D721Med (cell line): ENCODE results near the gene STPG4.

ENCODE experiments used
- DNase-seq: peaks from one replicate; pipeline ENCODE4 v3.0.0; 2011; ENCODE audit warnings: low spot score; ENCODE audit not compliant: insufficient read length
- FAIRE-seq: peaks from 2 replicates; lab custom pipeline; 2011; peaks lifted over from hg19 to GRCh38; lab: Jason Lieb, UNC
- TF ChIP-seq, protein P1 (sequence below): IDR thresholded peaks from 2 replicates; pipeline ENCODE4 v1.5.1; 2012; ENCODE audit warnings: mild to moderate bottlenecking, control low read depth; ENCODE audit not compliant: insufficient read depth; ENCODE audit errors: missing control alignments

Gene STPG4

DNA sequence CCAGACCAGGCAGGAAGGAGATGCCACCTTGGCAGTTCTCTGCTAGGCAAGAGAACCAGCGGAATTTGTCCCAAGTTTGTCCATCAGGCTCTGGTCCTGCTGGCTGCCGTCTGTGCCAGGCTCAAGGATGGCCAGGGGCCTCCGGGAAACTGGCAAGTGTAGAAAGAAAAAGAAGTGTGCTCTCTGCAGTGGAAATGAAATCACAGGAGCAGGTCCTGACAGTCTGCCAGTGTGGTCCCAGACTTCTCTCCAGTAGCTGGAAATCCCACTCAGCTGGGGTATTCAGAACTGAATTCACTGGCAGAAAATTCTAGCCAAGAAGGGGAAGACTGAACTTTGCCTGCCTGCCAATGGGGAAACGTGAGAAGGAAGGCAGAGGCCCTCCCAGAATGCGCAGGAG is 91.0 kb downstream of the STPG4 start:
- FAIRE-seq (no peak), DNase-seq (no peak)
- TF ChIP-seq, protein P1, sequence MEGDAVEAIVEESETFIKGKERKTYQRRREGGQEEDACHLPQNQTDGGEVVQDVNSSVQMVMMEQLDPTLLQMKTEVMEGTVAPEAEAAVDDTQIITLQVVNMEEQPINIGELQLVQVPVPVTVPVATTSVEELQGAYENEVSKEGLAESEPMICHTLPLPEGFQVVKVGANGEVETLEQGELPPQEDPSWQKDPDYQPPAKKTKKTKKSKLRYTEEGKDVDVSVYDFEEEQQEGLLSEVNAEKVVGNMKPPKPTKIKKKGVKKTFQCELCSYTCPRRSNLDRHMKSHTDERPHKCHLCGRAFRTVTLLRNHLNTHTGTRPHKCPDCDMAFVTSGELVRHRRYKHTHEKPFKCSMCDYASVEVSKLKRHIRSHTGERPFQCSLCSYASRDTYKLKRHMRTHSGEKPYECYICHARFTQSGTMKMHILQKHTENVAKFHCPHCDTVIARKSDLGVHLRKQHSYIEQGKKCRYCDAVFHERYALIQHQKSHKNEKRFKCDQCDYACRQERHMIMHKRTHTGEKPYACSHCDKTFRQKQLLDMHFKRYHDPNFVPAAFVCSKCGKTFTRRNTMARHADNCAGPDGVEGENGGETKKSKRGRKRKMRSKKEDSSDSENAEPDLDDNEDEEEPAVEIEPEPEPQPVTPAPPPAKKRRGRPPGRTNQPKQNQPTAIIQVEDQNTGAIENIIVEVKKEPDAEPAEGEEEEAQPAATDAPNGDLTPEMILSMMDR, result no peak

DNA sequence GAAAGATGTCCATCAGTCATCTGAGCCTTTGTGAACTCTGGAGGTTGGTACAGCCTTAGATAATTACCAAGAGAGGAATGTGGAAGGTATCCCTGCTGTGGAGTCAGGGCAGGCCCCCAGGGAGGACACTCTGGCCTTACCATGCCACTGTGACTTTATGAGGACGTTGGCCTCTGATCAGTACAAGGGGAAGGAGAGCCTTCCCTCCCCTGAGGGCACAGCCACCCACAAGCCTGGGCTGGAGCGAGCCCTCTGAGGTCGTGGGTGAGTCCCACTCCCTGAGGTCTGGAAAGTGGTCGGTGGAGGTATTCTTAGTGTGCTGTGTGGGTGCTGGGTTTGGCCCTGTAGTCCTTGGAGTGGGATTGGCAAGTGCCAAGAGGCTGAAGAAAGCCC is 91.6 kb downstream of the STPG4 start:
- FAIRE-seq (no peak), DNase-seq (no peak)
- TF ChIP-seq, protein P1, result no peak

DNA sequence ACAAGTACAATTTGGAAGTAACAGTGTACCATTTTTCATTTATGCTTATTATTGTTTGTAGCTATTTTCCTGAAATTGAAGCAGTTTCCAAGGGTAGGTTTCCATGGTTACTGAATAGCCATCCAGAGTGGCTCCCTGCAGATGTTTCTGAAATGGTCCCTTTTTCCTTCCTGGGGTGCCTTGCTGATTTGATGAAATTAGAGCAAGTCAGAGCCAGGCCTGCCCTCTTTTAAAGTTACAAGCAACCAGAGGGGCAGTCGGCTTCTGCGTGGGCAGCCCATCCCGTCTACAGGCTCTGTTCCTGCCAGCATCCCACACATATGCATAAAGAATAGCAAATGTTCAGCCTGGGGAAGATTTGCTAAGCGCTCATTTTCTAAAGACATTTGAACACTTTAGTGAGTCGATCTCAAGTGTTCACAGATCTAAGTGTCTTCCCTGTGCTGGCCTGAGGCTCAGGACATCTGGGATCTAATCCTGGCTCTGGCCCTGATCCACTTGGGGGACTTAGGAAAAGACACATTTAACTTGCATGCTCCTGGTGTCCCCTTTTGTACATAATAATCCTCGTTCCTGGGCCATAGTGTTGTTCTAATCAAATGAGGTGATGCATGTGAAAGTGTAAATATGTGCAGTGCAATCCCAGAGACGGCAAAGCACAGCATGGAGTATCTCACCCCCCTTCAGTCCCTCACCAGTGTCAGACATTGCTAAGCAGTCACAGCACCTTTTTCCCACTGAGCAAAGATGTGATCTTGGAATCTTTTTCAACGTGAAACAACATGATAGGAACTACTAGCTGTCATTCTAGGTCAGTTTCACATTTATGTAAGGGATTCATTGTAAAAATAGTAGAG is 92.2 kb downstream of the STPG4 start:
- DNase-seq (no peak), FAIRE-seq (no peak)
- TF ChIP-seq, protein P1, result no peak

DNA sequence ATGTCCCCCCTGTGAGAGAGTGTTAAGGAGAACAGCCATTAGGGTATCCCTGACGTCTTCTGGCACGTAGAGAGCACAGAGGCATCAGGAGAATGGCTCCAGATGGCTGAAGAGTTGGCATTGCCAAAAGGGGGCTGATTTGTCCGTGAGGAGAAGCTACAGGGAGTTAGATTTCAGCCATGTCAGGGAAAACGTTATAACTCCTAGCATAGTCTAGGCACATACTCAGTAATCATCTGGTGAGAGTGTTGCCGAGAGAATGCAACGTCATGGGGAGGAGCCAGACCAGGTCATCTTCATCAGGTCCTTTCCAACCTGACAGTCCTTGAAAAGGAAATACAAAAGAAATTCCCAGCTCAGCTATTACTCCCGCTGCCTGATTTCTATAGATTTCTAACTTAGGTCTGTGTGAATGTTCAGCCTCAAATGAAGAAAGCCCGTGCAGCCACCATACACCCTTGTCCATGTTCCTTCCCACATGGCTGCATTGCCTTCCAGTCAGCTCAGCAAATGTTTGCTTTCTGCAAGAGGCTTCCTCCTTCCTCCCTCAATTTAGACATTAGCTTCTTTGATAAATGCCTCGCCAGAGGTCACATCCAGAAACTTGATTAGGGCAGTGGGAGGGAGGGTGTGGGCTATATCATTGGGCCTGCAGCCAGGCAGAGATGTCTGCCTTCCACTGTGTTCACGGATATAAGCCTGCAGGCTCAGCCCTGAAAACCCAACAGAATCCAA is 93.0 kb downstream of the STPG4 start:
- DNase-seq, result no peak
- FAIRE-seq, result no peak
- TF ChIP-seq, protein P1, result no peak

DNA sequence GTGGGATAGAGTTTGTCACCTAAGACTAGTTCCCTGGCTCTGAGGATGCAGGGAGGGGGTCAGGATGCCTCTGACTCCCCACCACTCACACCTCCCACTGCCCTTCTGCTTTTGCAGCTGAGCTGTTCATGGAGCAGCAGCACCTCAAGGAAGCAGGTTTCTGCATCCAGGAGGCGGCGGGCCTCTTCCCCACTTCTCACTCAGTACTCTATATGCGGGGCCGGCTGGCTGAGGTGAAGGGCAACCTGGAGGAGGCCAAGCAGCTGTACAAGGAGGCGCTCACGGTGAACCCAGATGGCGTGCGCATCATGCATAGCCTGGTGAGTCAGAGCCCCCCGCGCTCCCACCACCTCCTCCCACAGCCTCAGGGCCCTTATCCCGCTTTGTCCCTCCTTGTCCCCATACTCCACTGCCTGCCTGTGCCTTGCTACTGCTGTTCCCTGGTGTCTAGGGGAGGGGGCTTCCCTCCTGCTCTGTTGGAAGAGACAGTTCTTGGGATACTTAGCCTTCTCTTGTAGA is 94.4 kb downstream of the STPG4 start:
- TF ChIP-seq, protein P1, result no peak
- no peak for FAIRE-seq
- no peak for DNase-seq

DNA sequence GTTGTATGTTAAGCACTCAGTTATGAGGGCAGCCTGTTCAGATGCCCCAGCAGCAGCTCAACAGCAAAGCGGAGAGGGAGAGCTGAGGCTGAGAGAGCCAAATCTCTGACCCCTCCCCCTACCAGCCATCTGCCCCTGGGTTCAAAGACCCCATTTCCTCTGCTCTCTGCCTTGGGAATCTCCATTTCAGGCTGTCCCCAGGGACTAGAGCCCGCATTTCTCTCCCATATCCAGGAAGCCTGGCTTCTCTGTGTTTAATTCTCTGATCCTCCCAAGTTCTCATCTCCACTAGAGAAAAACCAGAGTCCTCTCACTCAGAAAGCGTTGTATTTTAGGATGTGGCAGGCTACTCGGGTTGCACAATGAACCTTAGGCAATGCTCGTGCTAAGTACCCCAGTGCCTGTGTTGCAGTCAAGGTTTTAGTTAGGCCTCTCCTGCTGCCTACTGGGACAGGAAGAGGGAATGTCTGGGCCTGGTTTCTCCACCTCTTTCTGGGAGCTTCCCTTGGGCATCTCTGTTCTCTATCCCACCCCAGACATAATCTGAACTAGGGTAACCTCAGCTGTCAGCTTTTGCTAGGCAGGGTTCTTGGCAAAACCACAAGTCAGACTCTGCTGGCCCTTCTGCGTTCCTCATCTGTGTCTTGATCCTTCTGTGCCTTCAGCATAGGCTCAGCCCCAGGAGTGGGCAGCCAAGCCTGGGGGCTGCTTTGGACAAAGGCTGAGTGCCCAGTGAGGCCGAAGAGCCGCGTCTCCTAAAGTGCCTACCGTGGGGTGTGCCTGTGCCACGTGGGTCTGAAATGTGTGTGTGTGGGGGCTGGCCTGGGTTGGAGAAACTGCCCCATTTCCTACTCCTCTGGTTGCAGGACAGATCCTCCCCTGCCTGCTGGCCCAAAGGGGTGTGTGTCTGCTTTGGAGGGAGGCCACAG is 96.8 kb downstream of the STPG4 start:
- TF ChIP-seq, protein P1, result no peak
- DNase-seq (no peak), FAIRE-seq (no peak)
